ENCODE measurements around the gene POLR1D. TPM values are rescaled to one million over a fixed set of nuclear protein-coding genes. Genes with fewer than 3 reads are reported as not detected.

The POLR1D gene
- total and polyA plus RNA-seq, 10 donors, result 64.2 to 134 (median 104) TPM

- Histone ChIP-seq H3K4me3 (no peak overlapping the region), H3K9me3 (peaks cover 0 to 6% (median 0%) of the 10 kb centered on the region in 8 donors), H3K4me1 (peaks cover 0 to 43% (median 15%) of the 10 kb centered on the region in 6 donors), H3K27me3 (replicated peaks in 1 of 7) (no peaks in the 10 kb centered on the region), H3K27ac (no peak overlapping the region), H3K36me3 (peaks cover 0 to 5% (median 4%) of the 10 kb centered on the region in 6 donors)
- intact Hi-C loops (cut with DNase I; ENCODE audit: low total_unique reads), result no loop called here
- WGBS, 5 donors, result 76 to 81% (median 81%) methylated on average over 5 of the region's 5 CpGs
- no peak for DNase-seq
- TF ChIP-seq CTCF (IDR thresholded peaks at IDR 0.05 in 8 of 11, conservative IDR thresholded peaks at IDR 0.05 in 3 of 11) (no peak), POLR2A (IDR thresholded peaks at IDR 0.05) (no peak), POLR2AphosphoS5 (IDR thresholded peaks at IDR 0.05) (no peak)
These were observed 21.8 kb downstream of the POLR1D start for GRCh38 chr13:27643334-27644132.

- 24 to 64% (median 44%) methylated on average over 1 of the region's 1 CpG for WGBS, 5 donors
These were observed 22.6 kb downstream of the POLR1D start for GRCh38 chr13:27644302-27644701.

GRCh38 chr13:27650312-27650711, 28.6 kb downstream of the POLR1D start:
- DNase-seq, result no peak
- H3K27me3 ChIP-seq (replicated peaks in 1 of 7), result no peaks in the 10 kb centered on the region
- H3K27ac ChIP-seq, result no peak overlapping the region
- H3K9me3 ChIP-seq, result peaks cover 5 to 34% (median 25%) of the 10 kb centered on the region in 8 donors
- intact Hi-C loops (cut with DNase I; ENCODE audit: low total_unique reads), result no loop called here
- TF ChIP-seq POLR2A (IDR thresholded peaks at IDR 0.05) (no peak), POLR2AphosphoS5 (IDR thresholded peaks at IDR 0.05) (no peak), CTCF (IDR thresholded peaks at IDR 0.05 in 8 of 11, conservative IDR thresholded peaks at IDR 0.05 in 3 of 11) (no peak)
- H3K36me3 ChIP-seq, result peaks cover 8 to 62% (median 31%) of the 10 kb centered on the region in 6 donors
- no peak overlapping the region for H3K4me3 ChIP-seq
- no peaks in the 10 kb centered on the region for H3K4me1 ChIP-seq
- 92 to 100% (median 100%) methylated on average over 1 of the region's 1 CpG for WGBS, 5 donors

More at GRCh38 chr13:27644302-27644701, 22.6 kb downstream of the POLR1D start:
- H3K4me1 ChIP-seq, result peaks cover 0 to 35% (median 9%) of the 10 kb centered on the region in 6 donors
- H3K27ac ChIP-seq, result no peak overlapping the region
- TF ChIP-seq CTCF (IDR thresholded peaks at IDR 0.05 in 8 of 11, conservative IDR thresholded peaks at IDR 0.05 in 3 of 11), result no peak
- no peak for TF ChIP-seq POLR2A (IDR thresholded peaks at IDR 0.05)
- no peak for TF ChIP-seq POLR2AphosphoS5 (IDR thresholded peaks at IDR 0.05)
- peaks cover 0 to 14% (median 6%) of the 10 kb centered on the region in 8 donors for H3K9me3 ChIP-seq
- H3K4me3 ChIP-seq, result no peak overlapping the region
- no peak for DNase-seq
- H3K36me3 ChIP-seq, result peaks cover 0 to 13% (median 11%) of the 10 kb centered on the region in 6 donors
- H3K27me3 ChIP-seq (replicated peaks in 1 of 7), result no peaks in the 10 kb centered on the region
- intact Hi-C loops (cut with DNase I; ENCODE audit: low total_unique reads), result no loop called here

GRCh38 chr13:27654059-27654458, 32.4 kb downstream of the POLR1D start:
- Histone ChIP-seq H3K9me3 (peaks cover 5 to 23% (median 21%) of the 10 kb centered on the region in 8 donors), H3K27ac (no peak overlapping the region), H3K4me1 (no peaks in the 10 kb centered on the region), H3K36me3 (peaks cover 8 to 58% (median 23%) of the 10 kb centered on the region in 6 donors), H3K4me3 (no peak overlapping the region), H3K27me3 (replicated peaks in 1 of 7) (no peaks in the 10 kb centered on the region)
- TF ChIP-seq POLR2AphosphoS5 (IDR thresholded peaks at IDR 0.05), result no peak
- TF ChIP-seq CTCF (IDR thresholded peaks at IDR 0.05 in 8 of 11, conservative IDR thresholded peaks at IDR 0.05 in 3 of 11), result no peak
- no peak for TF ChIP-seq POLR2A (IDR thresholded peaks at IDR 0.05)
- DNase-seq, result no peak
- intact Hi-C loops (cut with DNase I; ENCODE audit: low total_unique reads), result no loop called here
- WGBS, 5 donors, result 80 to 98% (median 95%) methylated on average over 3 of the region's 3 CpGs

Measured in spleen (tissue), 11 donors.